Caki2 (cell line): ENCODE results near the gene BAG5. TPM values are rescaled to one million over a fixed set of nuclear protein-coding genes. Genes with fewer than 3 reads are reported as not detected.
"Not testable (repeated sequence)": the region's sequence is repeated elsewhere in the genome, so short reads cannot be mapped to it uniquely, and the experiment has no call there.

ENCODE experiments used
- DNase-seq: peaks from one replicate; pipeline ENCODE4 v3.0.0-alpha.2; 2015; ENCODE audit warnings: low read depth
- in situ Hi-C: cut with HindIII; loops from 2 replicates; pipeline ENCODE4 v1.10.0; 2016; ENCODE audit warnings: low sequenced_read_pairs, low pct_unique_long_range_greater_than_20kb, mixed read lengths
- total RNA-seq: library from RNA; depleted of rRNA; stranded (reverse); fragments of >200 nt; shearing (Covaris generic); gene quantifications from 2 replicates; pipeline ENCODE4 v1.2.3, GENCODE V29; 2014; ENCODE audit warnings: low replicate concordance

The BAG5 gene
- total RNA-seq, 1 experiment from 2014 or later, result 4.4 TPM

DNA sequence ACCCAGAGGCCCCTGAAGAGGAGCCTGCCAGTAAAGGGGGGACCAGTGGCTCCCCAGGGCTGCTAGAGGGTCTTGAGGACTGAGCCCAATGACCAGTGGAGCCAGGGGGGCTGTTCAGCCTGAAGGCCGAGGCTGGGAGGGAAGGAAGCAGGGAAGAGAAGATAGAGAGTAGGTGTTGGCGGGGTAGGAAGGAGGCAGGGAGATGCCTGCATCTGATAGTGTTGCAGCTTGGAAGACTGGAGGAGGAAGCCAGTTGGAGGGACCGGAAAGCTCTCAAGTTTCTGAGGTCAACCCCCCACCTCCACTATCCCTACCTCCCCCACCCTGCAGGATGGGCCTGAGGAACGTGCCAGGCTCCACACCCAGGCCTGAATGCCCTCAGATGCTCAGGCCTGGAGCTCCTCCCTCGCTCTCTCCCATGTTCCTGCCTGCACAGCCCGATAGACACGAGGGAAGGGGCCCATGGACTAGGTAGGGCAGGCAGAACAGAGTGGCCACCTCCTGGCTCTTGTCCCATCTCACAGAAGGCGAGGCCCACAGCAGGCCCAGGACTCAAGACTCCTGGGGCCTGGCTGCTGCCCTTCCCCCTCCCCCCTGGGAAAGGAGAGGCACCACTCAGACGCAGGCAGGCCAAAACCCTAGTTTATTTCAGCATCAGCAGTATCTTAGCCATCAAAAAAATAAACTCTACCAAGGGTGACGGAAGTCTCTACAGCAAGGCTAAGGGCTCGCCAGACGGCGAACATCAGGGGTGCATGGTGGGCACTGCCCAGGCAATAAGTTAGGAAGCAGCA lies 43.2 kb downstream of the BAG5 start:
- DNase-seq, result no peak
- in situ Hi-C loops, result no loop called here

DNA sequence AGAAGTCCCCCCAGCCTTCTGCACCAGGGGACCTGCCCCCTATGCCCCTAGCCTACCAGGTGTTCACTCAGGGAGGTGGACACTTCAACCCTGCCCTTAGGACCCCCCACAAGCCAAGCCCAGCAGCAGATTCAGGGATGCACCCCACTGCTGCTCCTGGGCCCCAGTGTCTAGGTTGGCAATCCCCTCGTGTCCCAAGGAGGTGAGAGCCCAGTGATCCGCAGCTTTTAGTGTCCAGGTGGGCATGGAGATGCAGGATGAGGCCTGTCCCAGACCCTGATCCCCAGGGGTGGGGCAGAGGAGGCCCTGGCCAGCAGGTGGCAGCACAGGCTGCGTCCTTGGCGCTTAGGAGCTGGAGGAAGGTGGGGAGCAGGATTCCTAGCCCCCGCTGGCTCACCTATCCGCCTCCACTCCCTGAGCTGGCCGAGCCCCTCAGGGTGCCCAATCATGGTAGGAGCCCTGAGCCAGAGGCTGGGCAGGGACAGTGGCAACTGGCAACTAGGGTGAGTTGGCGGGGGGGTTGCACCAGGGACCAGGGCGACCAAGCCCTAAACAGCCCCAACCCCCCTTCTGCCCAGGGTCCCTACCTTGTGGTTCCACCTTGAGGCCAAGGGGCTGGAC lies 43.9 kb downstream of the BAG5 start:
- DNase-seq, result no peak
- in situ Hi-C loops, result no loop called here

DNA sequence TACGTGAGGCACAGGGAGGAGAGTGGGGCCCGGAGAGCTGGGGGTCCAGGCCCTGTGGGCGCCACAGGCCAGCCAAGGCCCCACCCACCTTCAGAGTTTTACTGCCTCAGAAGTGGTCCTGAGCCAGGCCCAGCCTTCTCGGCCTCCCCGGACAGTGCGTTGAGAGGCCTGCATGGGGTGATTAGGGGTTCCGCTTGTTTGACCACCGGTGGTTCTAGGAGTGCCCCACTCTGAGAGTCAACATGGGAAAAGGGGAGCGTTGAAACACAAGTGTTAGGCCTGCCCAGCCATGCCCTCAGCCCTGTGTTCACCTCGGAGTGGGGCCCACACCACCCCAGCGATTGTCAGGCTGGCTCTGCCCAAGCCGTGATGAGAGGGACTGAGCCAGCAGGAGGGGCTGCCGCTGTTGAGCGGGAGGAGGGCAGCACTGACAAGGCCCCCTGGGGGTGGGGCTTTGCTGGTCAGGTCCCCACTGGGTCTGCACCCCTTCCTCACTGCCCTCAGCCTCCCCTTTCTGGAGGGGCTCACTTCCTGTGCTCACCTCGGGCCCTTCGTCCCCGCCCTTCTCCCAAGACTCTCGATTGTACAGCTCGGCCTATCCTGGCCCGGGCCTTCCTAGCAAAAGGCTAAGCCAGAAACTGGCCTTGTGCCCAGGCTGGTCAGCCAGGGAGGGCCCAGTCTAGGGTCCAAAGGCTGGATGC lies 44.6 kb downstream of the BAG5 start:
- no peak for DNase-seq
- in situ Hi-C loops, result no loop called here

DNA sequence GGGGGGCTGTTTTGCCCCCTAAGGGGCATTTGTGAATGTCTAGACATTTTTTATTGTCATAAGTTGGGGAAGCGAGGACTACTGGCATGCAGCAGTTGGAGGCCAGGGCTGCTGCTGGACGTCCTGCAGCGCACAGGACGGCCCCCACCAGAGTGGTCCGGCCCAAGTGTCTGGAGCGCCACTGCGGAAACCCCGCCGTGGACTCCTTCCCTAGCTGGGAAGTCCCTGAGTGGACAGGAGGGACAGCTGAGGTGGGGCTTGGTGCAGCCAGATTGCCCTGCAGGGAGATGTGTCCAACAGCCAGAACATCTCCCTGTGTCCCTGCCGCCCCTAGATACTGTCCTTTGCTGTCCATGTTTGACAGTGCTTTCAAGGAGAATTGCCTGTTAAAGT lies 45.3 kb downstream of the BAG5 start:
- in situ Hi-C loops, result no loop called here
- DNase-seq, result no peak

DNA sequence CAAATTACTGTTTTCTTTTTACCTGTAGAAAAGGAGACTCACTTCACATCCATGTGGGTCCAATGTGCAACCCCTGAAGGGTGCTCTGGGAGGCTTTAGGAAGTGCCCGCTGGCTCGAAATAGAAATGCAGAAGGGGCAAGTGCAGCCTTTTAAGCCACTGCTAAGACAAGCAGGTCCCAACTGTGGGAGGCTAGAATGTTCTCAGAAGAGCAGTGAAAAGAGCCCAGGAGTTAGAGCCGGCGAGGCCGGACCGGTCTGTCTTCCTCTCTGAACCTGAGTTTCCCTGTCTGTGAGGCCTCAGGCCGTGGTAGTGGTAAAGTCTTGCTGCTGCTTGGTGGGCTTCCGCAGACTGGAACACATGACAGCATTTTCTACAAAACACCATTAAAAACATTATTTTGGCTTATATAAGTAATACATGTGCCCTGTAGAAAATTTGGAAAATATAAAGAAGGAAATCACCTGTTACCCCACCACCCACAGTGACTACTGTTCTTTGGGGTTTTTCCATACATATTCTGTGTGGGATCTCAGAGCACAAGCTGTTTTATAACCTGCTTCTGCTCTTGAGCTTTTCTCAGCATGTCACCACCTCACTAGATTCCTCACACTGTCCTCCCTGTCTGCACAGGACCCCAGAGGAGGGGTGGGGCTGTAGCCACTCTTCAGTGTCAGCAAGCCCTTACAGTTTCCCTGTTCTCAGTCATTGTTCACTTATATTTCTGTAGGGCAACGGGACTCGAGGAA lies 45.9 kb downstream of the BAG5 start:
- no peak for DNase-seq
- in situ Hi-C loops, result no loop called here

DNA sequence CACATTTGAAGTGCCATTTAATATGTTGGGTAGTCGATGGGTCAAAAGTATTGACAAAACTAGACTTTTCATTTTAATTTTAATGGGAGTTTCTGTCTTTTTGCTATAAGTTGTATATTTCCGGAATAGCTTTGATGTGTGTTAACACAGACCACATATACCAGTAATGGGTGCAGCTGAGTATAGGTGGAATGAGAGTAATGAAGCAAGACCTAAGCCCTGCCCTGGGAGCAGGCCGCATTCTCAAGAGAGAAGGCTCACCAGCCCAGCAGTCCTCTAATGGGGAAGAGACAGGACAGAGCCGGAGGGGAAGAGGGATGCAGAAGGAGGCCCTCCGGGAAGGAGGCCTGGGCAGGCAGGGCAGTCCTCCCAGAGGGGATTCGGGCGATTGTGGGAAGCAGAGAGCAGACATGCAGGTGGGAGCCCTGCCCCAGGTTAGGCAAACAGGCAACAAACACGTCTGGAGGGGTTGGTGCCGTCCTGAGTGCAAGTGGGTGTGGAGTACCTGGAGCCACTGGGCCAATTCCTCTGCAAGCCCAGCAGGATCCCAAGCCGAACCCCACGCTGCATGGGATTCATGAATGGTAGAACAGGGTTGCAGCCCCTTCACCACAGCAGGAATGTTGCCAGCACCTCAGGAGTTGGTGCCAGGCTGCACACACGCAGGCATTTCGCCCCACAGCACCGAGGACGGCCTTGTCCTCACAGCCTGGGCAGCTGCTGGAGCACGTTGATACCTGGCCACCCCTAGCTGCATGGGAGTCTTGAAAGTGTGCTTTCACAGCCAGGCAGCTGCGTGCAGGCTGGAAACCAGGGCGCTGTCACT lies 47.6 kb downstream of the BAG5 start:
- in situ Hi-C loops, result no loop called here
- no peak for DNase-seq

DNA sequence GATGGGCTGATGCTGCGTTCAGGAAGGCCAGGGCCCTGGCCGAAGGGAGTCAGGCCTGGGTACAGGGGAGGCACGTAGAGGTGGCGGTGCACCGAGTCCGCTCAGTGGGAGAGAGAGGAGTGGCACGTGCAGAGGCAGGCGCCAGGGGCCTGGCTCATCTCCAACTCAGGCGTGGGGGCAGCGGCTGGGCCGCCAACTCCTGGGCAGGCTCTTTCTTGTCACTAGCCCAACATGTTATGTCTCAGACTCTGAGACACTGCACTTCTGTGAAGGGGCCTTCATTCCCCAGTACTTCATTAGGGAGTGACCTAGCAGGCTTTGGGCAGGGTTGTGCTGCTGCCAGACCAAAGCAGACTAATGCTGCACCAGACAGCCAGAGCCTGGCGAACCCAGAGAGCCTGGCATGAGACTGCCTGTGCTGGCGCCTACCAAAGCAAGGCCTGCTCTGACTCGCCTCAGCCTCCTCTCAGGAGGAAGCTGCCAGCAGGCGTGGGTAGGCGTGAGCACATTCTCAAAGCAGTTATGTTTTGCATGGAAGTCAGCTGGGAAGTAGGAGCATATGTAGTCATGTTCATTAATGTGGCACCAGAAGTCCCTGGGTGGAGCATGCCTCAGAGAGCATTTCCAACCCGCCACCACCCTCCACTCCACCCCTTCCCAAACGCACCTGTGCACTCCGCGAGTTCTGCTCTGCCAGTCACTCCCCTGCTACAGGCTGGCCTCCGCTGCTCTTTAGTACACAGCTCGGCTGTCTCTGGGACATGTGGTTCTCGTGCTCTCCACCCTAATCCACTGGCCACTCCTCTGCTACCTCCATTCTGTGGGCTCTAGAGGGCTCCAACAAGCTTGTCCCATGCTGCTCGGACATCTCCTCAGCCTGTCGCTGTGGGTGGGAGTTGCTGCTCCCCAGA lies 49.5 kb downstream of the BAG5 start:
- in situ Hi-C loops, result no loop called here

DNA sequence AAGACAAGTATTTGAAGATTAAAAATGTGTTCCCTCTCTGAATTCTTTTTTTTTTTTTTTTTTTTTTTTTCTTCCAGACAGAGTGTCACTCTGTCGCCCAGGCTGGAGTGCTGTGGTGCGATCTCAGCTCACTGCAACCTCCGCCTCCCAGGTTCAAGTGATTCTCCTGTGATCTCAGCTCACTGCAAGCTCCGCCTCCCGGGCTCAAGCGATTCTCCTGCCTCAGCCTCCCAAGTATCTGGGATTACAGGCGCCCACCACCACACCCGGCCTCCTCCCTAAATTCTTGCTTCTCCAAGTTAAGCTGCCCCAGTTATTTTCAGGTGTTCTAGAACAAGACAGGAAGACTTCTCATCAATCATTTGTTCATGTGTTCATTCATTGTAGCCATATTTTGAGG lies 50.3 kb downstream of the BAG5 start:
- DNase-seq, in situ Hi-C loops: not testable (repeated sequence)

More for the DNA sequence above, 49.5 kb downstream of the BAG5 start:
- DNase-seq, result no peak

DNA sequence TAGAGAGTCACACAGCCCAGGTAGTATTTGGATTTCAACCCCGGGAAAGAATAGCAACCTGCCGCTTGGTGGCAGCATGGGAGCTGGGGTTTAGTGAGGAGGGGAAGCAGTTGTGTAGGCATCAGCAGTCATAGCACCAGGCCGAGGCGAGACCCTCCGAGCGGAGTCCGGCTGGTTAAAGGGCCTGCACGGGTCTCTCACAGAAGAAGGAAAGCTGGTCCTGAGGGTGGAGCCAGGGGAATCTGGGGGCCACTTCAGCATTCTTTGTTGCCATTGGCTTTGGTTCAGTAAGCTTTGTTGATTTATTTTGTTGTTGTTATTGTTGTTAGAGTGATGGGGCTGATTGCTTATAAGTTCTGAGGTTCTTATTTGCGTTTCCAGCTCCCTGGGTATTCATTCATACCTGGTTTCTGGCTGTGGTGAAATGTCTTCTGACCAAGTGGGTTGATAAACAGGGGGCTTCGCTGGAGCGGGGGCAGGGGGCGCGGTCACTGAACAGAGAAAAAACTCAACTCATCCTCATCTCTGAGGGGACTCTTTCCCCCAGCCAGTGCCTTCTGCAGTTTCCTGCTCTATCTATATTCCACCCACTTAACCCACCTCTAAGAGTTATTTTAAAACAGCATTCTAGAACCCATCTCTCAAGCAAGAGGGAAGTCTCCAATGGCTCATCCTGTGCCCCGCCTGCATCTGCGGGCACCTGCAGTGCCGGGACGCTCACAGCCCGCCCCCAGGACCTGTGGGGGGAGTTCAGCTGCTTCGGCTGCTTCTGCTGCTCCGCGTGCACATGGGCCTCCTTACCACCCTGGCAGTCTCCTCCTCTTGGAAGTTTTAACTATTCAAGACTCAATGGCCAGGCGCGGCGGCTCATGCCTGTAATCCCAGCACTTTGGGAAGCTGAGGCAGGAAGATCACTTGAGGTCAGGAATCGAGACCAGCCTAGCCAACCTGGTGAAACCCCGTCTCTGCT lies 51.4 kb downstream of the BAG5 start:
- no peak for DNase-seq
- in situ Hi-C loops, result no loop called here

DNA sequence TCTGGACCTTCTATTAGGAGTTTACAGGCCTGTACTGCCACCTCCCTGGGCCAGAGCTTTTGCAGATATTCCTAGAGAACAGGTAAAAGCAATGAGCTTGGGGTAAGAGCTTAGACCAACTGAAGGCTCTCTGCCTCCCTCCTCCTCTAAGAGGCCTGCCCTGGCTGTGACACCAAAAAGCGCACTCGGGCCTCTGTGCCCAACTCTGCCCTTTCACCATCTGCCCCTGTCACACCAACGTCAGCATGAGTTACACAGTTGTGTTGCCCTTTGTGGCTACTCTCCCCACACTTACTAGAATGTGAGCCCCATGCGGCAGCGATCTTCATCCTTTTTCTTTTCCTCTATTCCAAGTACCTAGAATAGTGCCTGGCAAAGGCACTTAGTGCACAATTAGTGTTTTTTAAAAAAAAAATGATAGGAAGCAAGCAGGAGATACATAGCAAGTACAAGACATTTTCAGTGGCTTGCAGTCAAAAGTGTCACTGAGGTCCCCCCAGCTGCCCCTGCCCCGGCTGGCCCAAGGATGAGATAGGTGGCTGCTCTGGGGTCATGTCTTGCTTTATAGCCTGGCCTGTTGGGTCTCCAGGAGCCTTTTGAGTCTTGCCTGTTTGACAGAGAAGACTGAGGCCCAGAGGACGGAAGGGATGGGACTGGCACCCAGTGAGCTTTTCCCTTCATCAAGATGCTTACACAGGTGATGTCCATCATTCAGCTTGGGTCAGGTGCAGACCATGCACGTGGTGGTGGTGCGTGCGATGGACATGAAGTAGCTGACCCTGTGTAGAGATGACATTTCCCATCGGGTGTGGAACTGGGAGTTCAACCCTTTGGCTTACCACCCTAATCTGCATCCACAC lies 52.4 kb downstream of the BAG5 start:
- DNase-seq, result no peak
- in situ Hi-C loops, result no loop called here

DNA sequence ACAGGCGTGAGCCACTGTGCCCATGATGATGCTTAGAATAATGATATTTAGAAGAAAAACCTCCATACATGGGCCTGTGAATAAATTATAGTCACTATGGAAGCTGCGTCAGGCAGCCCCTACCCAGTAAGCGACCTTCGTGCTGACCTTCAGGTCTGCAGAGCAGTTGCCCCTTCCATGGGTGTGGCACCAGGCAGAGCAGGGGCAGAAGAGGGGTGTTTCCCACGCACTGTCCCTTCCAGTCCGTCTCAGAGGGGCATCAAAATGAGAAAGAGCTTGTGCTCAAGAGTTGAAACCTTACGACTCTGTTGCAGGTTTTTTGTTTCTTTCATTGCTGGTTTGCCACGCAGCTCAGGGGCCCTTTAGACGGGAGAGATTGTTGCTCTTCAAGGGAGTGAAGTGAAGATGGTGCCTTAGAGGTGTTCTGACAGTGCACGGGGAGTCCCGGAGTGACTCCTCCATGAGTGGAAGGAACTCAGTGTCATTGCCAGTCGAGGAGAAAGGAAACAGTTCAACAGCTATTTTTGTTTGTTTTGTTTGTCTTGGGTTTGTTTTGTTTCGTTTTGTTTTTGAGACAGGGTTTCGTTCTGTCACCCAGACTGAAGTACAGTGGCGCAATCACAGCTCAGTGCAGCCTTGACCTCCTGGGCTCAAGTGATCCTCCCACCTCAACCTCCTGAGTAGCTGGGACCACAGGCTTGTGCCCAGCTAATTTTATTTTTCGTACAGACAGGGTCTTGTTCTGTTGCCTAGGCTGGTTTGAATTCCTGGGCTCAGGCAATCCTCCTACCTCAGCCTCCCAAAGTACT lies 53.7 kb downstream of the BAG5 start:
- no peak for DNase-seq
- in situ Hi-C loops, result no loop called here

DNA sequence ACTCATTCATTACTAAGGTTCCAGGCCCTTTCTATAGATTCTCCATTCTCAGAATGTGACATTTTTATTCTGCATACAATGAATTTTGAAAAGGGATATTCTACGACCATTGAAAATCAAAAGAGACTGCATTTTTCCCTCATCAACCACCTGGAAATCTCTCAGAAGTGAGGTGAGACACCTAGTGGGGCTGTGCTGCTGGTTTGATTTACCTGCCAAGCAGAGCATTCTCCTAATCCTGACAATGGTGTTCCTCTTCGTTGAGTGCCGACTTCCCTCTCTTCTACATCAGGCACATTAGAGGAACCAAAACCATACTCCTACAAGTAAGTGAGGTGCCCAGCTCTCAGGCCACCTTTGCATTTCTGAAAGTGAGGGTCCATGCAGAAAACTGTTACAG lies 54.7 kb downstream of the BAG5 start:
- in situ Hi-C loops, result no loop called here

More for the DNA sequence above, 54.7 kb downstream of the BAG5 start:
- no peak for DNase-seq
